ENCODE data around the gene C1QL1.

C1QL1 gene

DNA sequence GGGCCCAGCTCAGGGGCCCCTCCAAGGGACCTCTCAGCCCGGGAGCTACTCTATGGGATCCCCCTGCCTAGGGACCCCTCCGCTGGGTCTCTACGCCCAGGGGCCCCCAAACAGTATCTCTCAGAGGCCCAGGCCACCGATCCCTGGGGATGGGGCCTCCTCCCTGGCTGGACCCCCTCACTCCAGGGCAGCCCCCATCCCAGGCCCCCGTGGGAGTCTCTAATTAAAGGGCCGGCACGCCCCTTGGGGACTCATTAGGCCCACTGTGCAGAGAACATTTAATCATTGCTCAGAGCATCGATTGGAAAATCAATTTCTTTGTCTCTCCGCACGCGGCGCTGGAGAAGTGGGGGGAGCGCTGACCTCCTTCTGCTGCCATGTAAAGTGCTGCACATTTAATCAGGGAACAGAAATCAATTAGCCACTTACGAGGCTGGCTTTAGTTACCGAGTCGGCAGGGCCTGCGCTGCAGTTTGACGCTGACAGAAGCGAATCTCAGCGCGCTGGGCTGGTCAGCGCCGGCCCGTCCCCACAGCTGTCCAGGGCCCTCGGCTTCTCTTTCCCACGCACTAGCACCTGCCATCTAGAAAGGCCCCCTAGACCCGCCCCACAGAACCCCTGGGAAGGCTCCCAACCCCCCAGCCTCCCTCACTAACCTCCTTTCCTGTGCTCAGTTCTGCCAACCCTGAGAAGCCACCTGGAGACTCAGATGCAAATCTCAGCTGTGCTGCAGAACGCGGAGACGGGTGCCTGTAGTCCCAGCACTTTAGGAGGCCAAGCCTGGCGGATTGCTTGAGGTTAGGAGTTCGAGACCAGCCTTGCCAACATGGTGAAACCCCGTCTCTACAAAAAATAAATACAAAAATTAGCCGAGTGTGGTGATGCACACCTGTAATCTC is 20.2 kb upstream of the C1QL1 start:
- DNase-seq: peak; percentile 69

DNA sequence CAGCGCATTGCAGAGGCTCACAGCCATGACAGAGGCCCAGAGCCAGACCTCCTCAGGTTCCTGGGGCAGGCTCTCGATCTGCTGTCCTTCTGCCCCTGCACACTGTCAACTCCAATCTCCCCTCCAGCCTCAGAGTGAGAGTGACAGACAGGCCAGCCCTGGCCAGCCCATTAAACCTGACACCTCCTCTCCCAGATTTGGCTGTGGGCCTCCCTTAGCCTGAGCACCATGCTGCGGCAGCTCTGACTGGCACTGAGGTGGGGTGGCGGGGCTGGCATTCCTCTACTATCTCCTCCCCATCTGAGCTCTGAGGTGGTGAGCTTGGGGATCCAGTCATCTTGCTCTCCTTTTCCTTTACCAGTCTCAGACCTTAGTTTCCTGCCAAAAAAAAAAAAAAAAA is 15.5 kb upstream of the C1QL1 start:
- no peak for DNase-seq

- no peak for DNase-seq
These were observed 14.1 kb upstream of the C1QL1 start for GRCh38 chr17:44982113-44982702.

DNA sequence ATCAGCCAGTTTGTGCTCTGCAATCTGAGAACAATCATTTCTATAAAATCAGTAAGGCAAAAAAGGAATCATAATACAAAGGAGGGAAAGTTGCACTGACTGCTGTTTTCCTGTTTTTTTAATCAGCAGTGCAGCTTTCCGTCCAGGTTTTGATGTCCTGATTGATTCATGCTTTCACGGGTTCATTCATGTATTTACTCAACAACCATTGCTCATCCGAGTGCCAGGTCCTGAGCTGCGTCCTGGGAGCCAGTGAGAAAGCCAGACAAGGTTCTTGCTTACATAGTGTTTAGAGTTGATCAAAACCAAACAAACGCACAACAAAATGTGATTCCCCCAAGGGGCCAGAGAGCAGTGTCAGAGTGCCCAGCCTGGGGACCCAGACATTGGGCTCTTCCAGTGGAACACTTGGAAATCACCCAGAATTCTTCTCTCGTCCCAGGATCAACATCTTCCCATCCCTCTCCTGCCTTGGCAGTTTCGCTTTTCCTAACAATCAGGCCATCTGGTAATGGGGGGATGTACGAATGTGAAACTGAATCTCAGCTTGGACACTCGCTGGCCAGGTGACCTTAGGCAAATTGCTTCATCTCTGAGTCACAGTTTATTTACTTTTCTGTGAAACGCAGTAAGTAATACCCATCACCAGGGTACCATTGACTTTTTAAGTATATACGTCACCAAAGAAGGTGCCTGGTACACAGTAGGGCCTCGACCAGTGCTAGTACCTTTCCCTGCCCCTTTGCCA is 13.3 kb upstream of the C1QL1 start:
- DNase-seq: peak; percentile 53

DNA sequence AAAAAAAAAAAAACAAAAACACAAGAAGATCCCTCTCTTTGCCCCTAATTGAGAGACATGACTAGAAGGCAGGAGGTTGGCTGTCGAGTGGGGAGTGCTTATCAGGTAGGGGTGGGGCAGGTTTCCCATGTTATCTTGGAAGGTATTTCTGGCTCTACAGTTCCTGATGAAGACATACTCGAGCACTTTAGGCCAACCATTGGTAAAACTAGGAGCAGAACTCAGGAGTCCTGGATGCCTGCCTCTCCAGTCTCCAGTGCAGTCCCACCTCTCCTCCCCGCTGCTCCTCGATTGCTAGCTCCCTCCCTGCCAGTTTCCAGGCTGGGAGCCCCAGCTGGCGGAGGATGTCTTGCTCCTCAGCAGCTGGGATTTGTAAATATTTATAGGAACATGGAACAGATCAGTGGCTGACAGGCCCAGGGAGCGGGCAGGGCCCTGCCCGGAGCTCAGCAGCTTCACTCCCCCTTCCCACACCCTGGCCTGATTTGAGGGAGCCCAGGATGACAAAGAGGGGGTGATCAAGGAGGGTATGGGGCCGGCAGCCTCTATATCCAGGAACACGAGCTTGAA is 11.4 kb upstream of the C1QL1 start:
- DNase-seq: peak; percentile 31

DNA sequence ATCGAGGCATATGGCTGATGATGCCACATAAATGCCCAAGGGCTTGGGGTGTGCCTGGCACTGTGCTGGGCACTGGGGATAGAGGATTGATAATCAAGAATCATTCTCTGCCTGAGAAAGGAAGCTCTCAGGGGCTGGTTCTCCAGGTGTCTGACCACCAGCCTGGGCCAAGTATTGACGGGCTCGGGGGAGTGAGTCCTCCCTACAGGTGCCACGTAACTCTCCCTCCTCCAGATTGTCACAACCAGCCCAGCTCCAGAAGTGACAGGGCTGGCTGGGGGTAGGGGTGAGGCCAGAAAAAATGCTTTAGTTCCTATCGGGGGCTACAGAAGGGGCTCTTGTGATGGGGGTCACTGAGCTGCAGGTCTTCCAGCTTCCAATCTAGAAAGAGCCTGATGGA is 10.7 kb upstream of the C1QL1 start:
- no peak for DNase-seq

- no peak for DNase-seq
These were observed 9.9 kb upstream of the C1QL1 start for GRCh38 chr17:44977814-44978550.

DNA sequence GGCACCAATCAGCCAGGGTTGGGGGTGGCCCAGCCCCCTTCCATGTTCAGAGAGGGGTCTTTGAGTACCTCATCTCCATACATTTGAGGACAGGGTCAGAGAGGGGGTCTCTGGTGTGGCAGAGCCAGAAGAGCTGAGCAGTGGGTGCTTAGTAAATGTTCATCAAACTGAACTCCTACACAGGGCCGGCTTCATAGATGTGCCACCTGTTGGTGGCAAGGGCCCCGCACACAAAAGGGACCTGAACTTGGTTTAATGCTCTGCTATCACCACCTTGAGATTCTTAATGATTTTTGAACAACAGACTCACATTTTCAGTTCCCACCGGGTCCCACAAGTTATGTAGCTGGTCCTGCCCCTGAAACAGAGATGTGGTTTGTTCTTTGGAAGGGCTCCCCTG is 9.0 kb upstream of the C1QL1 start:
- DNase-seq: no peak

- DNase-seq: peak; percentile 91
These were observed 8.1 kb upstream of the C1QL1 start for GRCh38 chr17:44976206-44976605.

DNA sequence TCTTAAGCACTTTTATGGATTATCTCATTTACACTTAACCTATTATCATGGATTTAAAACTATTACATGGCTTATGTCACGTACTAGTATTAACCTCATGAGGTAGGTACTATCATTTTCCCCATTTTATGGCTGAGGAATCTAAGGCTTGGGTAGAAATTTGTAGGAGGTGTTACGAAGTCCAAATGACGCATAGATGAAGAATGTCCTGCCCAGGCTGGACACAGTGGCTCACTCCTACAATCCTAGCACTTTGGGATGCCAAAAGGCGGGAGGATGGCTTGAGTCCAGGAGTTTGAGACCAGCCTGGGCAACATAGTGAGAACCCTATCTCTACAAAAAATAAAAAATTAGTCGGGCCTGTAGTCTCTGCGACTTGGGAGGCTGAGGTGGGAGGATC is 4.8 kb upstream of the C1QL1 start:
- no peak for DNase-seq

DNA sequence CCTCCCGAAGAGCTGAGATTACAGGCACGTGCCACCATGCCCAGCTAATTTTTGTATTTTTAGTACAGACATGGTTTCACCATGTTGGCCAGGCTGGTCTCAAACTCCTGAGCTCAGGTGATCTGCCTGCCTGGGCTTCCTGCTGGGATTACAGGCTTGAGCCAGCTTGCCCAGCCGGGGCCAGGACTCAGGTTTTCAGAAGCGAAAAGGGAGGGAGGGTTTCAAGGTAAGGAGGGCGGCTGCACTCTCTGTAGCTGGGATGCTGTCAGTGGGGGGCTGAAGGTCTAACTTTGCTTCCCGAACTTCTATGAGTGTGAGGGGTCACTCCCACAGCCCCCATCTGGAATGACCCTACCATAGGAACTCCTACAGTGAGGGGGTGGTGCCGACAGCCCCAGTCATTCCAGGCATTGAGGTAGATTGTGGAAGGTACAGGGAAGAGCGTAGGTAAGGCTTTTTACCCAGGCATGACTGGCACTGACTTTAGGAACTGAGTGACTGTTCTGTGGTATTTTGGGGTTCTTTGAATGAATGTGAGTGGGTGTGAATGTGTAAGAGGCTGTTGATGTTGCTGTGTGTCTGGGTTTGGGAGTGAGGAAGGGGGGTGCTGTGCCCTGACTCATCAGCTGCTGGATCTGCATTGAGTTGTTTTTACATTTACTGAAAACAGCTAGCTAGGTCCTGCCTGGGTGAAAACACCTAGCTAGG is 3.8 kb upstream of the C1QL1 start:
- no peak for DNase-seq

DNA sequence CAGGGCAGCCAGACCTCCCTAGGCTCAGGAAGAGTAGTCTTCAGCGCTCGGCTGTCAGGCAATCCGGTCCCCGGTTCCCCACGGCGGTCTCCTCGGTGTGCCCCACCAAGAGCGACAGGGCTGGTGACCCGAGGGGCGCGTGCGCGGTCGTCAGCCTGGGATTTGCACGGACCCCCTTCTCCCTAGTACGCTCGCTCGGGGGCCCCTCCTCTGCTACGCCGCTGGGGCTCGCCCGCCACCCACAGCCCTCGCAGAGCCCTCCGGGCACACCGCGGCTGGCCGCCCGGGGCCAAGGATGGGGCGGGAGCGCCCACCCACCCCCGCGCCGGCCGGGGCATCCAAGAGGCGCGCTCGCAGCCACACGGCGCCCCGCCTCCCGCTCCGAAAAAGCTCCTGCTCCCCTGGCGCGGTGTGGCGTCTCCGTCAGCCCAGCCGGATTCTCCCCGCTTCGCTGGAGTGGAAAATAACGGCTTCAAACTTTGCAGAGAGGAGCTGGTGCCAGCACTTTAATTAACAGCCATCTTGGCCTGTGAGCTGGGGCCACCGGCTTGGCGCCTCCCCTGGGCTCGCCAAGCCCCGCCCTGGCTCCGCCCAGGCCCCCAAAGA is 2.1 kb upstream of the C1QL1 start:
- peak; percentile 30 for DNase-seq

DNA sequence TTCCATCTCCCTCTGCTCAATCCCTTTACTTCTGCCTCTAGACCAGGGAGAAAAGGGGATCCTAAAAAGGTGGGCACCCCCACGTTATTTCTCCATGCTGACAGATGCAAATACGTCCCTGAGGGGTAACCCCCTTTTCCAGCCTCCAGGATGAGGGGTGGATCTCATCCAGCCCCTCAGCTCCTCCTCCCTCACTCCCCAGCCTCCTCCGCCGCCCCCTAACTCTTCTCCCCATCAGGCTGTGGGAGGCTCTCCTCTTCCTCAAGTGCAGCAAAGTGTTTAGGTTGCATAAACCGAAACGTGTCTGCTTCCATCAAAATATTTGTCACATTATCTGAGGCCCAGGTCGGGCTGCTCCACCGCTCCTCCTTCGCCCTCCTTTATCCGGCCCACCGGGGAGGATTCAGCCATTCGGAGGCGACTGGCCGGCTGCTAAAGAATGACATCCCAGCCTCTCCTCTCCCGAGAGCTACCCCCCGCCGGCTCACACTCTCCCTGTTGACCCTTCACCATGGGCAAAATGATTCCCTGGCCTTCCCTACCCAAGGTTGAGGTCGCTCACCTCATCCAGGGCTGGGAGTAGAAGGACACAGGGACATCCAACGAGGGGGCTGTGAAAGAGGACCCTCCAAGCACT is 1.2 kb upstream of the C1QL1 start:
- no peak for DNase-seq

DNA sequence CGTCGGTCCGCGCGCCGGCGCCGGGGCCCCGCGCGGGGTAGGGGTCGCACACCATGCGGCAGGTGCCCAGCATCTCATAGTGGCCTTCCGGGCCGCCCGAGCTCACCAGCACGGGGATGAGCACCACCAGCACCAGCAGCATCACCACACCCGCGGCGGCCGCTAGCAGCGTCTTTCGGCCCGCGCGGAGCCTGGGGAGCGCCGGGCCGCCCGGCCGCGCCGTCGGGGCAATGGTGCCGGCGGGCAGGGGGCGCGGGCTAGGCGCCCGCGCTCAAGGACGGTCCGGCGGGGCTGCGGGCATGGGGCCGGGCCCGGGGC is 237 bp downstream of the C1QL1 start:
- DNase-seq: peak; percentile 51

- no peak for DNase-seq
These were observed 837 bp downstream of the C1QL1 start for GRCh38 chr17:44967026-44967906.

DNA sequence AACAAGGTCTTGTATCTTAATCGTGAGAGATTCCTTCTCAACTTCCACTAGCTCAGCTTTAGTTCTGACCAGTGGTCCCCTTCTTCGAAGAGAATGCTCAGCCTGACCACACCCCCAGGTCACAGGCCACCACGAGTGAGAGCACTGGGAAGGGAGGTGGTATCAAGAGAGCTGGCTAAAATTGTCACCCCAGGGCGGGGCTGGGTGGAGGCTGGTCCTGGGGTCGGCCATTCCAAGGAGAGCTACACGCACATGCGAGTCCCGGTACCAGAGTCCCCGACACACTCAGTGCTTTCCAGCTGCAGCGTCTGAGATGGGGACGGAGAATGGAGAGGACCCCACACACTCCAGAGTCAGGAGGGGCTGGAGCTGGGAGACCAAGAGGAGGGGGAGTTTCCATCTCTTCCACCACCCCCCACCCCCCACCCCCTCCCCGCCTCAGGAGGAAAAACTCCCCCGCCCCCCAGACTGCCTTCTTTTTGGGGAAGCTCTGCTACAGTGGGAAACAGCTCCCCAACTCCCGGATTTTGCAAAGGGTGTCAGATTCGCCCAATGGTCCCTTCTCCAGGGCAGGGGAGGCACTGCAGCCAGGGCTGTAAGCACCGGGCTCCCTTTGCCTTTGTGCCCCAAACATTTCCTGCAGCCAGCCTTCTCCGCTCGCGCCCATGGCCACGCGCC is 1.6 kb downstream of the C1QL1 start:
- no peak for DNase-seq

GRCh38 chr17:44965481-44966234 is 2.4 kb downstream of the C1QL1 start:
- DNase-seq: no peak

DNA sequence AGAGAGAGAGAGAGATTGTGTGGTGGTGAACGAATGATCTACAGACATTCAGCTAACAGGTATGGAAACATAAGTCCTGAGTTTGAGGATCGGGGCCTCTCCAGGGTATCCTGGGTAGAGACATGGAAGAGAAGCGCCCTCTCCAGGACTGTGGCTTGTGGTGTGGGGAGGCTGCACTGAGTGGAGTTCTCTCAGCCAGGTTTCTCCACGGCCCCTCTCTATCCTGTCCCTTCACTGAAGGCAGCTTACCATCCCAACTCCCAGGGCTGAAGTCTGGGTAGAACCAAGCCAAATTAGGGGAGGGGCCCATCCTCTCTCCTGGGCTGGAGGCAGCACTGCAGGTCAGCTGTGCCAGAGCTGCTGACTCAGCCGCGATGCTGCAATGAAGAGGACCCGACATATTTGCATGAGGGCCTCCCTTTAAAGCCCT is 6.2 kb downstream of the C1QL1 start:
- DNase-seq: no peak

DNA sequence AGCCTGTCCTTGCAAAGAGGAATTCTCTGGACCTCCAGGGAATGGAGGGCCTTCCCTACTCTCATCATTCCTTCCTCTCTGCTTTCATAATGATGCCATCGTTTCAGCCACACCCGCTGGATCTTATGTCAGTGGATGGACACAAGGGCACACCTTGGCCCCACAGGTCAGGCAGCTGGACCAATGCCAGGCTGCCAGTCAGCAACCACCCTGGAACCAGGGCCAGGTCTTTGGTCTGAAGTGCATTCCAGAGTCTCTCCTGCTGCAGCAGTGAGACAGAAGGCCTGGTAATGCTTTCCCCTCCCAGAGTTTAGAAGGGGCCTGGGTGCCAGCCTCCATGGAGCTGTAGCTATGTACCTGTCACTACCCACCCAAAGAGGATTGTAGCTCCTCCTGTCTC is 7.4 kb downstream of the C1QL1 start:
- no peak for DNase-seq
